Measurements from ENCODE around the gene NOL9.

GRCh38 chr1:6528492-6528891 lies 25.8 kb downstream of the NOL9 start:
- TF ChIP-seq POLR2A (IDR thresholded peaks at IDR 0.05) (no peak), CTCF (IDR thresholded peaks at IDR 0.05) (no peak), POLR2AphosphoS5 (IDR thresholded peaks at IDR 0.05) (no peak)

Data from upper lobe of left lung (tissue), 4 donors.